HepG2 (cell line): ENCODE measurements around the gene ZNF628. TPM values are rescaled to one million over a fixed set of nuclear protein-coding genes. Genes with fewer than 3 reads are reported as not detected.

ENCODE experiments used
- ETV6 ChIP-seq: sonication (generic); formaldehyde crosslinking; conservative IDR thresholded peaks from 2 replicates; pipeline ENCODE4 v1.4.0; 2020; ENCODE audit warnings: missing genetic modification reagents
- HOXD1 ChIP-seq: sonication (generic); formaldehyde crosslinking; IDR thresholded peaks from 2 replicates; pipeline ENCODE4 v1.5.0; 2020; ENCODE audit warnings: missing genetic modification reagents
- MTA1 ChIP-seq: sonication (generic); formaldehyde crosslinking; IDR thresholded peaks from 2 replicates; pipeline ENCODE4 v1.4.0; 2020; ENCODE audit warnings: missing genetic modification reagents, mild to moderate bottlenecking, borderline replicate concordance
- PBX3 ChIP-seq: sonication (generic); formaldehyde crosslinking; IDR thresholded peaks from 2 replicates; pipeline ENCODE4 v1.8.1; 2023; ENCODE audit warnings: missing genetic modification reagents, inconsistent platforms, borderline replicate concordance
- SP4 ChIP-seq: sonication (generic); formaldehyde crosslinking; IDR thresholded peaks from 2 replicates; pipeline ENCODE4 v1.8.1; 2023; ENCODE audit warnings: mild to moderate bottlenecking, missing genetic modification reagents
- ZEB1 ChIP-seq: IDR thresholded peaks from 2 replicates; pipeline ENCODE4 v1.6.1; 2012; ENCODE audit warnings: mild to moderate bottlenecking, low read depth, inconsistent platforms; ENCODE audit not compliant: insufficient replicate concordance
- ZNF124 ChIP-seq: sonication (generic); formaldehyde crosslinking; IDR thresholded peaks from 2 replicates; pipeline ENCODE4 v1.4.0; 2020; ENCODE audit warnings: missing genetic modification reagents
- ZNF563 ChIP-seq: sonication (generic); formaldehyde crosslinking; IDR thresholded peaks from 2 replicates; pipeline ENCODE4 v1.8.0; 2022; ENCODE audit warnings: mild to moderate bottlenecking, moderate library complexity, missing genetic modification reagents
- ZNF720 ChIP-seq: sonication (generic); formaldehyde crosslinking; IDR thresholded peaks from 2 replicates; pipeline ENCODE4 v1.4.0; 2020; ENCODE audit warnings: missing genetic modification reagents
- ZNF749 ChIP-seq: sonication (generic); formaldehyde crosslinking; IDR thresholded peaks from 2 replicates; pipeline ENCODE4 v1.8.0; 2022; ENCODE audit warnings: mild to moderate bottlenecking, missing genetic modification reagents, moderate library complexity, borderline replicate concordance
- polyA plus RNA-seq, 8 experiments: library from polyadenylated mRNA; depleted of rRNA in 3 of 8; stranded (reverse) in 7 of 8; unstranded in 1 of 8; fragments of >200 nt; fragmentation: Illumina TruSeq in 4 of 8; extraction: Trizol in 4 of 8; gene quantifications; 2 replicates each; pipeline versions ENCODE4 v1.2.1 to v1.2.3, GENCODE V29; 2011 to 2016; ENCODE audit warnings: low read depth in 4 of 8, missing spikeins in 1 of 8, mixed read lengths in 1 of 8; ENCODE audit not compliant: insufficient read depth in 1 of 8
- total RNA-seq, 5 experiments: library from RNA; depleted of rRNA; stranded (reverse); fragments of >200 nt; fragmentation: Illumina TruSeq; extraction: Trizol; gene quantifications; 2 replicates each; pipeline ENCODE4 v1.2.3, GENCODE V29; 2016; ENCODE audit warnings: low read depth in 1 of 5
- TF ChIP-seq, protein P1 (sequence below): sonication (generic); formaldehyde crosslinking; IDR thresholded peaks from 2 replicates; pipeline ENCODE4 v1.4.0; 2020; ENCODE audit warnings: missing genetic modification reagents
- TF ChIP-seq, protein P2 (sequence below): sonication (generic); formaldehyde crosslinking; IDR thresholded peaks from 2 replicates; pipeline ENCODE4 v1.5.0; 2020; ENCODE audit warnings: missing genetic modification reagents
- TF ChIP-seq, protein P3 (sequence below): sonication (generic); formaldehyde crosslinking; IDR thresholded peaks from 2 replicates; pipeline ENCODE4 v1.8.0; 2022; ENCODE audit warnings: missing genetic modification reagents, mild to moderate bottlenecking, borderline replicate concordance

ZNF628 gene
- total and polyA plus RNA-seq, 2 of the 13 experiments (the other 11 are each of a cell fraction or from before 2014, with no cell fraction given), result 0.54 to 1.2 TPM

DNA sequence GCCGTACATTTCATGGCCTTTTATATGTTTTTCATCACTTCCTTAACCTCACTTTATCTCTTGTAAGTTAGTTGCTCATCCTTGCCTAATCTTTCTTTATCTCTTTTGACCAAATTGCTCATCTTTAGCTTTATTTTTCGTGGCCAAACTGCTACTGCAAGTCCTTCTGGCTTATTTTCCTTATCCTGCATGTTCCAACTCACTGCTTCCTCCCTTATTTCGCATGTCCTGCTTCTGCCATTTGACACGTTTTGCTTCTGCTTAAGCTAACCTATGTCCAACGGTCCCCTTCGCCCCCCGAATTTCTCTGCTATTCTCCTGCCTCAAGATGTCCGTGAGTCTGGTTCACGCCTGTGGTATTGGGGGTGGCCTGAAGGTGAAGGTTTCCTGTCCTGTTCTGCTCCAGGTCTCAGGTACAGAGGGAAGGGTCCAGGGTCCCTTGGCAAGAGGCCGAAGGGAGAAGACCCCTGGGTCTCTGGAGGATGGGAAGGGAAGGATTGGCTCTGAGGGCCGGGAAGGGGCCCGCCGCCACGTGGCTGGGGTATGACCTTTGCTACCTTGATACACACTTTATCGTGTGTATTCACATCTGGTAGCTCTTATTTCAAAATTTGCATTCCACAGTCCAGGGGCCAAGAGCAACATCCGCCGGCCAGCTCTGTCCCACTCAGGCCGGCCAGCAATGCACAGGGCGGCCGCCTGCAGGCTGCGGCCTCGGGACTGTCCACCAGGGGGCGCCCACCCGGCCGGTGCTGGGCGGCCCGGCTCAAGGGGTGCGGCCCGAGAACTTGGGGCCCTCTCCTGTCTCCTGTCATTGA is 9.0 kb upstream of the ZNF628 start (continued):
- TF ChIP-seq PBX3, result no peak
- TF ChIP-seq, protein P1, sequence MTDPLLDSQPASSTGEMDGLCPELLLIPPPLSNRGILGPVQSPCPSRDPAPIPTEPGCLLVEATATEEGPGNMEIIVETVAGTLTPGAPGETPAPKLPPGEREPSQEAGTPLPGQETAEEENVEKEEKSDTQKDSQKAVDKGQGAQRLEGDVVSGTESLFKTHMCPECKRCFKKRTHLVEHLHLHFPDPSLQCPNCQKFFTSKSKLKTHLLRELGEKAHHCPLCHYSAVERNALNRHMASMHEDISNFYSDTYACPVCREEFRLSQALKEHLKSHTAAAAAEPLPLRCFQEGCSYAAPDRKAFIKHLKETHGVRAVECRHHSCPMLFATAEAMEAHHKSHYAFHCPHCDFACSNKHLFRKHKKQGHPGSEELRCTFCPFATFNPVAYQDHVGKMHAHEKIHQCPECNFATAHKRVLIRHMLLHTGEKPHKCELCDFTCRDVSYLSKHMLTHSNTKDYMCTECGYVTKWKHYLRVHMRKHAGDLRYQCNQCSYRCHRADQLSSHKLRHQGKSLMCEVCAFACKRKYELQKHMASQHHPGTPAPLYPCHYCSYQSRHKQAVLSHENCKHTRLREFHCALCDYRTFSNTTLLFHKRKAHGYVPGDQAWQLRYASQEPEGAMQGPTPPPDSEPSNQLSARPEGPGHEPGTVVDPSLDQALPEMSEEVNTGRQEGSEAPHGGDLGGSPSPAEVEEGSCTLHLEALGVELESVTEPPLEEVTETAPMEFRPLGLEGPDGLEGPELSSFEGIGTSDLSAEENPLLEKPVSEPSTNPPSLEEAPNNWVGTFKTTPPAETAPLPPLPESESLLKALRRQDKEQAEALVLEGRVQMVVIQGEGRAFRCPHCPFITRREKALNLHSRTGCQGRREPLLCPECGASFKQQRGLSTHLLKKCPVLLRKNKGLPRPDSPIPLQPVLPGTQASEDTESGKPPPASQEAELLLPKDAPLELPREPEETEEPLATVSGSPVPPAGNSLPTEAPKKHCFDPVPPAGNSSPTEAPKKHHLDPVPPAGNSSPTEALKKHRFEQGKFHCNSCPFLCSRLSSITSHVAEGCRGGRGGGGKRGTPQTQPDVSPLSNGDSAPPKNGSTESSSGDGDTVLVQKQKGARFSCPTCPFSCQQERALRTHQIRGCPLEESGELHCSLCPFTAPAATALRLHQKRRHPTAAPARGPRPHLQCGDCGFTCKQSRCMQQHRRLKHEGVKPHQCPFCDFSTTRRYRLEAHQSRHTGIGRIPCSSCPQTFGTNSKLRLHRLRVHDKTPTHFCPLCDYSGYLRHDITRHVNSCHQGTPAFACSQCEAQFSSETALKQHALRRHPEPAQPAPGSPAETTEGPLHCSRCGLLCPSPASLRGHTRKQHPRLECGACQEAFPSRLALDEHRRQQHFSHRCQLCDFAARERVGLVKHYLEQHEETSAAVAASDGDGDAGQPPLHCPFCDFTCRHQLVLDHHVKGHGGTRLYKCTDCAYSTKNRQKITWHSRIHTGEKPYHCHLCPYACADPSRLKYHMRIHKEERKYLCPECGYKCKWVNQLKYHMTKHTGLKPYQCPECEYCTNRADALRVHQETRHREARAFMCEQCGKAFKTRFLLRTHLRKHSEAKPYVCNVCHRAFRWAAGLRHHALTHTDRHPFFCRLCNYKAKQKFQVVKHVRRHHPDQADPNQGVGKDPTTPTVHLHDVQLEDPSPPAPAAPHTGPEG, result no peak
- TF ChIP-seq, protein P2, sequence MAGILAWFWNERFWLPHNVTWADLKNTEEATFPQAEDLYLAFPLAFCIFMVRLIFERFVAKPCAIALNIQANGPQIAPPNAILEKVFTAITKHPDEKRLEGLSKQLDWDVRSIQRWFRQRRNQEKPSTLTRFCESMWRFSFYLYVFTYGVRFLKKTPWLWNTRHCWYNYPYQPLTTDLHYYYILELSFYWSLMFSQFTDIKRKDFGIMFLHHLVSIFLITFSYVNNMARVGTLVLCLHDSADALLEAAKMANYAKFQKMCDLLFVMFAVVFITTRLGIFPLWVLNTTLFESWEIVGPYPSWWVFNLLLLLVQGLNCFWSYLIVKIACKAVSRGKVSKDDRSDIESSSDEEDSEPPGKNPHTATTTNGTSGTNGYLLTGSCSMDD, result no peak
- no peak for TF ChIP-seq ZNF749 (CRISPR knock-in tag)
- no peak for TF ChIP-seq ZNF124 (CRISPR knock-in tag)
- peak; percentile 29 for TF ChIP-seq ZEB1
- TF ChIP-seq ETV6 (CRISPR knock-in tag), result no peak
- no peak for TF ChIP-seq MTA1 (CRISPR knock-in tag)
- TF ChIP-seq SP4, result no peak
- no peak for TF ChIP-seq HOXD1
- no peak for TF ChIP-seq ZNF720 (CRISPR knock-in tag)
- TF ChIP-seq ZNF563, result no peak
- TF ChIP-seq, protein P3, sequence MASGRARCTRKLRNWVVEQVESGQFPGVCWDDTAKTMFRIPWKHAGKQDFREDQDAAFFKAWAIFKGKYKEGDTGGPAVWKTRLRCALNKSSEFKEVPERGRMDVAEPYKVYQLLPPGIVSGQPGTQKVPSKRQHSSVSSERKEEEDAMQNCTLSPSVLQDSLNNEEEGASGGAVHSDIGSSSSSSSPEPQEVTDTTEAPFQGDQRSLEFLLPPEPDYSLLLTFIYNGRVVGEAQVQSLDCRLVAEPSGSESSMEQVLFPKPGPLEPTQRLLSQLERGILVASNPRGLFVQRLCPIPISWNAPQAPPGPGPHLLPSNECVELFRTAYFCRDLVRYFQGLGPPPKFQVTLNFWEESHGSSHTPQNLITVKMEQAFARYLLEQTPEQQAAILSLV (CRISPR knock-in tag), result peak; percentile 33; the same call in 1 of the 2 replicates
